Memory B cell (primary cell): ENCODE results near the gene CACNB4.
A peak's percentile ranks its signal among the peaks of the same experiment; 100 is the strongest.
"Not testable (repeated sequence)": the region's sequence is repeated elsewhere in the genome, so short reads cannot be mapped to it uniquely, and the experiment has no call there.

ENCODE experiments used
- ATAC-seq: fragments of 150-1000 bp; cut with Tn5 transposase; 2 replicates; pipeline ENCODE4 v1.10.0; 2021; ENCODE audit warnings: low read depth, mild to moderate bottlenecking, moderate library complexity
- DNase-seq, 2 donors: peaks; one replicate each; pipeline ENCODE4 v3.0.0; 2022; ENCODE audit warnings: low spot score in 2 of 2
- H3K27ac Mint-ChIP-seq: one replicate; pipeline ENCODE4 v1.8.0; 2022; ENCODE audit warnings: mild to moderate bottlenecking, moderate library complexity, mixed read lengths
- H3K27me3 Mint-ChIP-seq: one replicate; pipeline ENCODE4 v1.8.0; 2022; ENCODE audit warnings: mixed read lengths
- H3K36me3 Mint-ChIP-seq: one replicate; pipeline ENCODE4 v1.8.0; 2022; ENCODE audit warnings: mild to moderate bottlenecking, mixed read lengths
- H3K4me1 Mint-ChIP-seq: one replicate; pipeline ENCODE4 v1.8.0; 2022; ENCODE audit warnings: mixed read lengths
- H3K4me3 Mint-ChIP-seq: one replicate; pipeline ENCODE4 v1.8.0; 2022; ENCODE audit warnings: mild to moderate bottlenecking, moderate library complexity, mixed read lengths
- H3K9me3 Mint-ChIP-seq: one replicate; pipeline ENCODE4 v1.8.0; 2022; ENCODE audit warnings: mixed read lengths

CACNB4 gene

DNA sequence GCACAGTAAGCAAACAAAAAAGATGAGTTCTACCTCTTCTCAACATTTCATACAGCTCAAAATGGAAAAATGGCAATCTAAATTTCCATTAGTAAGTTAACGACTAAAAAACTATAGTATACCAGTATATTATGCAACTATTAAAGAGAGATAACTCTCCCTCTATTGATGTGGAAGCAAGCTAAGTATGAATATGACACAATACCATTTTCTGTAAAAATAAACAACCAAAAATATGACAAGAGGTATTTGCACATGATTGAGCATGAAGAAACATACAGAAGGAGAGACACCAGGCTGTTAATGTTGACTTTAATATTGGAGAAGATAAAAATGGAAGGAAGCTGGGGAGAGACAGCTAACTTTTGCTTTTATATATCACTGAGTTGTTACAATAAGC lies 167.1 kb downstream of the CACNB4 start:
- Mint-ChIP-seq H3K36me3 (no peaks in the 10 kb centered on the region), H3K4me1 (no peaks in the 10 kb centered on the region), H3K27me3 (peaks cover 7% of the 10 kb centered on the region), H3K27ac (no peak overlapping the region), H3K9me3 (no peaks in the 10 kb centered on the region), H3K4me3 (no peak overlapping the region)
- DNase-seq: no peak
- ATAC-seq: no peak

DNA sequence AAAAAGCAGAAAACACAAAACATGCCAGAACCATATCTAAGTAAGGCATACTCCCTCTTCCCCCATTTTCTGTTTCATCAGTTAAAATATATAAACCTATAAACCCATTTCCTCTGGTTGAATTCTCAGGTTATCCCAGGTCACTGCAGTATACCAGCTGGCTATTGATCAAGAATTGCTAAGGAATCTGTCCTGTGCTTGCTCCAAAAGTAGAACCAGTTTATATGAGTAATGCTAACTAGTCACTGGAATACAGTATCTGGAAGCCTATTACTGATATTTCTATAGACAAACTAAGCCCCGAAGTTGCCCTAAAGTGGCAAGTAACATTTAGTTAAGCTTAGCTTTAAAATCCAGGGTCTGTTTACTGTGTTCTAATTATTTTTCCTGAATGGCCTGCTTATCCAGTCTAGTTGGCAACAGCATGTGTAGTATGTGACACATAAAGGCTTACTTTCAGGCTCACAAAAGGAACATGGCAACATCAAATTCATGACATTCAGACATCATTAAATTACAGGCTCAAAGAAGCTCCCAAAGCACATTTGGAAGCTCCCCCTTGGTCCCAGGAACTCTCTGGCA lies 167.7 kb downstream of the CACNB4 start:
- Mint-ChIP-seq H3K27ac (no peak overlapping the region), H3K27me3 (peaks cover 7% of the 10 kb centered on the region), H3K36me3 (no peaks in the 10 kb centered on the region), H3K4me1 (no peaks in the 10 kb centered on the region), H3K4me3 (no peak overlapping the region), H3K9me3 (no peaks in the 10 kb centered on the region)
- ATAC-seq (no peak), DNase-seq (no peak)

GRCh38 chr2:151930042-151930441 lies 168.8 kb downstream of the CACNB4 start:
- no peak for ATAC-seq
- Mint-ChIP-seq H3K9me3 (no peaks in the 10 kb centered on the region), H3K4me1 (no peaks in the 10 kb centered on the region), H3K27me3 (peaks cover 8% of the 10 kb centered on the region), H3K4me3 (no peak overlapping the region), H3K27ac (no peak overlapping the region), H3K36me3 (no peaks in the 10 kb centered on the region)
- DNase-seq: no peak

- DNase-seq (no peak), ATAC-seq (no peak)
- Mint-ChIP-seq H3K27ac (no peak overlapping the region), H3K4me1 (no peaks in the 10 kb centered on the region), H3K4me3 (no peak overlapping the region), H3K36me3 (no peaks in the 10 kb centered on the region), H3K27me3 (peaks cover 8% of the 10 kb centered on the region), H3K9me3 (no peaks in the 10 kb centered on the region)
Observed at GRCh38 chr2:151928380-151928779, 170.5 kb downstream of the CACNB4 start.

DNA sequence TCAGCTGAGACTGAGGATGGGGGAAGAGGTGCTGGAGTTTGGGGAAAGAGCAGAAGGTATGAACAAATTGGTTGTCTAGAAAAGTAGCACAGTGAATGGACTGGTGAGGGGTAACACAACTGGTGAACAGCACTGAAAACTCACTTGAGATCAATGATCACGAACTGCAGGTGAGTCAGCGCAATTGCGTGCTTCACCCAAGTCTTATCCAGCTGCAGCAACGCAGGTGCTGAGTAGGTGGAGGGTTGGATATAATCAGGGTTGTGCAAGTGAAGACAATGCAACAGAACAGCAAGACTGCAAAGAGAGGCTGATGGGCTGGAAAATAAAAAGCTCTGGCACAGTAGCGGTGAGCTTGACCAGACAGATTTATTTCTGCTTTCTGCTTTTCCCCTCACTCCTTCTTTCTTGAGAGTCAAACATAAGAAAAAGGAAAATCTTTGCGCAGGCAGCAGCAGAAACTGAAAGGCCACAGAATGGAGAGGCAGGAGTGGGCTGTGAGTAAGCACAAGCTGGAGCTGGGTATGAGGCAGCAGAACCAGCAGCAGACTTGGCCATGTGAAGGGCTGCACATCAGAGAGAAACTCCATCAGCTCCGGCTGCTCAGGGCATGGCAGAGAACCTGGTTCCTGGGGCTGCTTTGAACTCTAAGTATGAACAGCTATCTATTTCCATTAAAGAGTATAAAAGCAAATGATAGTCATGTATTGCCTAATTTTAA lies 171.2 kb downstream of the CACNB4 start:
- H3K4me3 Mint-ChIP-seq: no peak overlapping the region
- H3K27ac Mint-ChIP-seq: no peak overlapping the region
- H3K4me1 Mint-ChIP-seq: peaks cover 2% of the 10 kb centered on the region
- H3K27me3 Mint-ChIP-seq: peaks cover 8% of the 10 kb centered on the region
- no peak for ATAC-seq
- no peaks in the 10 kb centered on the region for H3K36me3 Mint-ChIP-seq
- no peaks in the 10 kb centered on the region for H3K9me3 Mint-ChIP-seq
- DNase-seq: no peak

- Mint-ChIP-seq H3K4me3 (no peak overlapping the region), H3K9me3 (no peaks in the 10 kb centered on the region), H3K27me3 (peaks cover 7% of the 10 kb centered on the region), H3K4me1 (peaks cover 18% of the 10 kb centered on the region), H3K27ac (no peak overlapping the region), H3K36me3 (no peaks in the 10 kb centered on the region)
- DNase-seq (no peak), ATAC-seq (no peak)
Observed at GRCh38 chr2:151922845-151923666, 175.8 kb downstream of the CACNB4 start.

GRCh38 chr2:151919786-151920185 lies 179.1 kb downstream of the CACNB4 start:
- no peak overlapping the region for H3K27ac Mint-ChIP-seq

GRCh38 chr2:151918308-151918707 lies 180.5 kb downstream of the CACNB4 start:
- no peaks in the 10 kb centered on the region for H3K27me3 Mint-ChIP-seq
- H3K4me1 Mint-ChIP-seq: peaks cover 24% of the 10 kb centered on the region
- H3K9me3 Mint-ChIP-seq: no peaks in the 10 kb centered on the region
- H3K4me3 Mint-ChIP-seq: peak overlapping the region; percentile 14
- ATAC-seq (peak; percentile 94), DNase-seq (no peak)
- H3K27ac Mint-ChIP-seq: no peak overlapping the region
- H3K36me3 Mint-ChIP-seq: no peaks in the 10 kb centered on the region

More at GRCh38 chr2:151919786-151920185, 179.1 kb downstream of the CACNB4 start:
- no peak for DNase-seq
- H3K4me1 Mint-ChIP-seq: peaks cover 18% of the 10 kb centered on the region
- no peaks in the 10 kb centered on the region for H3K9me3 Mint-ChIP-seq
- no peaks in the 10 kb centered on the region for H3K36me3 Mint-ChIP-seq
- H3K4me3 Mint-ChIP-seq: no peak overlapping the region
- no peaks in the 10 kb centered on the region for H3K27me3 Mint-ChIP-seq
- no peak for ATAC-seq

GRCh38 chr2:151916632-151917031 lies 182.2 kb downstream of the CACNB4 start:
- ATAC-seq: no peak
- no peak overlapping the region for H3K27ac Mint-ChIP-seq
- H3K27me3 Mint-ChIP-seq: peaks cover 2% of the 10 kb centered on the region
- H3K9me3 Mint-ChIP-seq: no peaks in the 10 kb centered on the region
- H3K36me3 Mint-ChIP-seq: no peaks in the 10 kb centered on the region
- no peak overlapping the region for H3K4me3 Mint-ChIP-seq
- DNase-seq: no peak
- H3K4me1 Mint-ChIP-seq: peaks cover 22% of the 10 kb centered on the region

- not testable (repeated sequence) for H3K36me3 Mint-ChIP-seq, H3K4me3 Mint-ChIP-seq, H3K27me3 Mint-ChIP-seq, ATAC-seq, DNase-seq, H3K9me3 Mint-ChIP-seq, H3K27ac Mint-ChIP-seq
- H3K4me1 Mint-ChIP-seq: peaks cover 22% of the 10 kb centered on the region
Observed at GRCh38 chr2:151915629-151916025, 183.2 kb downstream of the CACNB4 start.

DNA sequence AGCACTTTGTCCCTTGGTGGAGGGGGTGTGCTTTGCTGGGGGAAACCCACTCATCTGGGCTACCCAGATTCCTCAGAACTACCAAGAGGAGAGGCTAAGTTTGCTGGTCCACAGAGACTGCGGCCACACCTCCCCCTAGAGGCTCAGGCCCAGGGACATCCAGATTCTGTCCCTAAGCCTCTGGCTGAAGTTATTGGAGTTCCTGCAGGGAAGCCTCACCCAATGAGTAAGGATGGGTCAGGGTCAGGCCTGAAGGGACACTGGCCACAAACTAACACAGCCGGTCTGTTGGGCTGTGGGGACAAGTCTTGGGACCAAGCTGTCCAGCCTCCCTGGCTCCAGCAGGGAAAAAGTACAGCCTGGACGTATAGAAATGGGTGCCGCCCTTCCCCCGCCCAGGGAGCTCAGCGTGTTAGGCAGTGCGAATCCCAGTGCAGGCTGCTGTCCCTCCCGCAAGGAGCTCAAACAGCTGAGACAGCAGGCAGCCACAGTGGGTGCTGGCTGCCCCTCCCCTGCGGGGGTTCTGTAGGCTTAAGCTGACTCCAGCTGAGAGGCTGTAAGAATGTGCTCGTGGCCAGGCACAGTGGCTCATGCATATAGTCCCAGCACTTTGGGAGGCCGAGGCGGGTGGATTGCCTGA lies 183.7 kb downstream of the CACNB4 start:
- H3K4me1 Mint-ChIP-seq: peaks cover 22% of the 10 kb centered on the region
- no peak for ATAC-seq
- H3K4me3 Mint-ChIP-seq: no peak overlapping the region
- H3K36me3 Mint-ChIP-seq: no peaks in the 10 kb centered on the region
- H3K27ac Mint-ChIP-seq: no peak overlapping the region
- no peak for DNase-seq
- no peaks in the 10 kb centered on the region for H3K9me3 Mint-ChIP-seq
- H3K27me3 Mint-ChIP-seq: peaks cover 2% of the 10 kb centered on the region

- DNase-seq: no peak
- H3K9me3 Mint-ChIP-seq: no peaks in the 10 kb centered on the region
- H3K27ac Mint-ChIP-seq: peak overlapping the region; percentile 58
- peaks cover 2% of the 10 kb centered on the region for H3K27me3 Mint-ChIP-seq
- H3K4me3 Mint-ChIP-seq: no peak overlapping the region
- no peak for ATAC-seq
- H3K36me3 Mint-ChIP-seq: no peaks in the 10 kb centered on the region
- peaks cover 11% of the 10 kb centered on the region for H3K4me1 Mint-ChIP-seq
Observed at GRCh38 chr2:151908204-151908882, 190.5 kb downstream of the CACNB4 start.

- H3K36me3 Mint-ChIP-seq: no peaks in the 10 kb centered on the region
- H3K4me3 Mint-ChIP-seq: no peak overlapping the region
- H3K27me3 Mint-ChIP-seq: peaks cover 2% of the 10 kb centered on the region
- H3K9me3 Mint-ChIP-seq: no peaks in the 10 kb centered on the region
- ATAC-seq (no peak), DNase-seq (no peak)
- H3K27ac Mint-ChIP-seq: peak overlapping the region; percentile 58
- peaks cover 11% of the 10 kb centered on the region for H3K4me1 Mint-ChIP-seq
Observed at GRCh38 chr2:151907286-151908203, 191.3 kb downstream of the CACNB4 start.
